Endothelial cell of umbilical vein (primary cell): ENCODE data around the gene PIGO. TPM values are rescaled to one million over a fixed set of nuclear protein-coding genes. Genes with fewer than 3 reads are reported as not detected.

ENCODE experiments used
- BruUV-seq: library from RNA; stranded (reverse); fragments of 400-500 nt; replicated peaks from 2 replicates; lab custom pipeline; 2021; lab: Mats Ljungman, UMichigan
- CTCF ChIA-PET: fragments of 300-600, 350-600 bp; sonication (Branson Sonifier 250); formaldehyde crosslinking; loops from one replicate; lab custom pipeline; 2021; ENCODE audit warnings: antibody characterized with exemption, inconsistent platforms; lab: Charles Lee
- POLR2A ChIA-PET: fragments of 300-600, 350-600 bp; sonication (Branson Sonifier 250); formaldehyde crosslinking; loops from one replicate; lab custom pipeline; 2021; ENCODE audit warnings: antibody characterized with exemption, inconsistent platforms; lab: Charles Lee
- DNase-seq: peaks from one replicate; pipeline ENCODE4 v3.0.0-alpha.2; 2011; ENCODE audit warnings: low read depth, low spot score
- FAIRE-seq: peaks from 2 replicates; lab custom pipeline; 2011; peaks lifted over from hg19 to GRCh38; lab: Jason Lieb, UNC
- H2AFZ ChIP-seq: 2 replicates; pipeline ENCODE4 v1.6.0; 2012; ENCODE audit warnings: low read depth, low read length, control low read depth, inconsistent platforms
- H3K27ac ChIP-seq: 2 replicates; pipeline ENCODE4 v1.5.1; 2011; ENCODE audit warnings: low read depth, mild to moderate bottlenecking, control low read depth, low read length, moderate library complexity; ENCODE audit not compliant: insufficient read depth
- H3K27me3 ChIP-seq, 2 experiments: 2 replicates each; pipeline versions ENCODE4 v1.6.0 to v1.6.1; 2011; ENCODE audit warnings: low read length in 2 of 2, mixed read lengths in 1 of 2; ENCODE audit not compliant: control insufficient read depth in 2 of 2, insufficient read depth in 2 of 2
- H3K36me3 ChIP-seq, 2 experiments: 2 replicates in 1 of 2; 3 replicates in 1 of 2; pipeline ENCODE4 v1.5.1; 2011; ENCODE audit warnings: low read length in 2 of 2, mild to moderate bottlenecking in 1 of 2, moderate library complexity in 1 of 2; ENCODE audit not compliant: control insufficient read depth in 2 of 2, insufficient read depth in 2 of 2; ENCODE audit errors: extremely low read depth in 1 of 2
- H3K4me1 ChIP-seq: 3 replicates; pipeline ENCODE4 v1.5.1; 2011; ENCODE audit warnings: mild to moderate bottlenecking, low read length; ENCODE audit not compliant: control insufficient read depth, insufficient read depth; ENCODE audit errors: extremely low read depth
- H3K4me2 ChIP-seq: 2 replicates; pipeline ENCODE4 v1.6.1; 2011; ENCODE audit warnings: low read length, control low read depth, mixed read lengths; ENCODE audit not compliant: insufficient read depth
- H3K4me3 ChIP-seq, 3 experiments: fragments of 200-600 bp in 1 of 3; sonication (generic), shearing (Covaris generic) in 1 of 3; replicated peaks in 1 of 3; 2 replicates each; pipeline ENCODE4 v1.5.1; 2011 to 2016; ENCODE audit warnings: control low read depth in 3 of 3, low read length in 3 of 3, mild to moderate bottlenecking in 2 of 3, inconsistent platforms in 1 of 3, low read depth in 1 of 3, moderate library complexity in 1 of 3; ENCODE audit not compliant: insufficient read depth in 1 of 3
- H3K79me2 ChIP-seq: 2 replicates; pipeline ENCODE4 v1.6.0; 2012; ENCODE audit warnings: low read length, inconsistent platforms; ENCODE audit not compliant: control insufficient read depth, insufficient read depth
- H3K9ac ChIP-seq: replicated peaks from 2 replicates; pipeline ENCODE3; 2011; ENCODE audit warnings: low read length, control low read depth; ENCODE audit not compliant: insufficient read depth; ENCODE audit errors: extremely low read depth
- H3K9me1 ChIP-seq: replicated peaks from 3 replicates; pipeline ENCODE4 v1.6.0; 2011; ENCODE audit warnings: mild to moderate bottlenecking, low read length; ENCODE audit not compliant: control insufficient read depth, insufficient read depth; ENCODE audit errors: extremely low read depth
- H3K9me3 ChIP-seq: replicated peaks from 2 replicates; pipeline ENCODE4 v1.5.1; 2012; ENCODE audit warnings: low read length, inconsistent platforms; ENCODE audit not compliant: control insufficient read depth, insufficient read depth
- H4K20me1 ChIP-seq: replicated peaks from 2 replicates; pipeline ENCODE3; 2011; ENCODE audit warnings: mild to moderate bottlenecking, low read length; ENCODE audit not compliant: control insufficient read depth, insufficient read depth; ENCODE audit errors: extremely low read depth
- EZH2 ChIP-seq: IDR thresholded peaks from 2 replicates; pipeline ENCODE4 v1.6.1; 2012; ENCODE audit warnings: borderline replicate concordance, low read depth, mild to moderate bottlenecking, moderate library complexity, low read length, inconsistent platforms; ENCODE audit not compliant: severe bottlenecking
- FOS ChIP-seq: IDR thresholded peaks from 2 replicates; pipeline ENCODE4 v1.6.1; 2011; ENCODE audit warnings: mild to moderate bottlenecking, low read length, moderate library complexity, borderline replicate concordance; ENCODE audit not compliant: insufficient read depth
- GATA2 ChIP-seq: IDR thresholded peaks from 2 replicates; pipeline ENCODE4 v1.7.0; 2011; ENCODE audit warnings: low read depth, mild to moderate bottlenecking, moderate library complexity, mixed read lengths, low read length; ENCODE audit not compliant: insufficient read length, insufficient read depth
- JUN ChIP-seq: IDR thresholded peaks from 2 replicates; pipeline ENCODE4 v1.6.1; 2011; ENCODE audit warnings: borderline replicate concordance, low read depth; ENCODE audit not compliant: insufficient read length, insufficient read depth
- MAX ChIP-seq: IDR thresholded peaks from 2 replicates; pipeline ENCODE4 v1.6.1; 2011; ENCODE audit not compliant: insufficient read depth, insufficient read length
- MYC ChIP-seq: IDR thresholded peaks from one replicate; pipeline ENCODE4 v1.6.1; 2011; ENCODE audit warnings: mild to moderate bottlenecking, low read depth, low read length
- POLR2A ChIP-seq: IDR thresholded peaks from 2 replicates; pipeline ENCODE4 v1.6.1; 2012; ENCODE audit warnings: low read depth, mild to moderate bottlenecking, control low read depth, low read length
- POLR2AphosphoS5 ChIP-seq: IDR thresholded peaks from 2 replicates; pipeline ENCODE4 v1.6.1; 2012; ENCODE audit warnings: low read depth, mild to moderate bottlenecking, control low read depth, low read length, moderate library complexity; ENCODE audit not compliant: insufficient read depth
- dilution Hi-C: fragments of 300-500 bp; cut with MboI; formaldehyde crosslinking; loops from one replicate; pipeline ENCODE4 v1.15.0; 2019; ENCODE audit warnings: low sequenced_read_pairs; ENCODE audit not compliant: extremely low pct_ligation_motif_present
- intact Hi-C: fragments of 100-400 bp; cut with micrococcal nuclease; formaldehyde crosslinking; loops from one replicate; pipeline ENCODE4 v1.10.0; 2022
- polyA plus RNA-seq, 4 experiments: library from polyadenylated mRNA; depleted of rRNA in 3 of 4; stranded (reverse) in 3 of 4; unstranded in 1 of 4; fragments of >200 nt; gene quantifications; 2 replicates each; pipeline versions ENCODE4 v1.2.1 to v1.2.3, GENCODE V29; 2011 to 2012; ENCODE audit warnings: missing spikeins in 1 of 4
- total RNA-seq: library from RNA; stranded (reverse); gene quantifications from 2 replicates; pipeline ENCODE4 v1.2.3, GENCODE V29; 2021
- TF ChIP-seq, protein P1 (sequence below), 2 donors: IDR thresholded peaks; 1 replicate in 1 of 2; 2 replicates in 1 of 2; pipeline ENCODE4 v1.5.1; 2011; ENCODE audit warnings: low read length in 2 of 2, mild to moderate bottlenecking in 2 of 2, moderate library complexity in 2 of 2, control low read depth in 1 of 2, inconsistent platforms in 1 of 2, low read depth in 1 of 2; ENCODE audit not compliant: insufficient read depth in 1 of 2; ENCODE audit errors: extremely low read depth in 1 of 2

The PIGO gene
- total and polyA plus RNA-seq, 2 donors (not counting 3 experiments of a cell fraction or from before 2014, with no cell fraction given) = 23.5 to 27.3 TPM

- no peak for FAIRE-seq
These were observed 52.3 kb downstream of the PIGO start for GRCh38 chr9:35044071-35044470.

GRCh38 chr9:35042891-35043545 lies 53.4 kb downstream of the PIGO start:
- Histone ChIP-seq H3K36me3 (peaks cover 0 to 11% of the 10 kb centered on the region in 2 experiments), H3K4me2 (no peak overlapping the region), H3K9me1 (no peaks in the 10 kb centered on the region), H4K20me1 (no peaks in the 10 kb centered on the region), H3K27ac (no peak overlapping the region), H3K4me1 (no peaks in the 10 kb centered on the region), H3K79me2 (no peaks in the 10 kb centered on the region), H3K27me3 (no peaks in the 10 kb centered on the region), H3K4me3 (no peak overlapping the region), H3K9me3 (no peaks in the 10 kb centered on the region), H3K9ac (no peak overlapping the region), H2AFZ (no peak overlapping the region)
- dilution Hi-C loops (no loop called here), intact Hi-C loops (no loop called here)
- TF ChIP-seq, protein P1, sequence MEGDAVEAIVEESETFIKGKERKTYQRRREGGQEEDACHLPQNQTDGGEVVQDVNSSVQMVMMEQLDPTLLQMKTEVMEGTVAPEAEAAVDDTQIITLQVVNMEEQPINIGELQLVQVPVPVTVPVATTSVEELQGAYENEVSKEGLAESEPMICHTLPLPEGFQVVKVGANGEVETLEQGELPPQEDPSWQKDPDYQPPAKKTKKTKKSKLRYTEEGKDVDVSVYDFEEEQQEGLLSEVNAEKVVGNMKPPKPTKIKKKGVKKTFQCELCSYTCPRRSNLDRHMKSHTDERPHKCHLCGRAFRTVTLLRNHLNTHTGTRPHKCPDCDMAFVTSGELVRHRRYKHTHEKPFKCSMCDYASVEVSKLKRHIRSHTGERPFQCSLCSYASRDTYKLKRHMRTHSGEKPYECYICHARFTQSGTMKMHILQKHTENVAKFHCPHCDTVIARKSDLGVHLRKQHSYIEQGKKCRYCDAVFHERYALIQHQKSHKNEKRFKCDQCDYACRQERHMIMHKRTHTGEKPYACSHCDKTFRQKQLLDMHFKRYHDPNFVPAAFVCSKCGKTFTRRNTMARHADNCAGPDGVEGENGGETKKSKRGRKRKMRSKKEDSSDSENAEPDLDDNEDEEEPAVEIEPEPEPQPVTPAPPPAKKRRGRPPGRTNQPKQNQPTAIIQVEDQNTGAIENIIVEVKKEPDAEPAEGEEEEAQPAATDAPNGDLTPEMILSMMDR (IDR thresholded peaks at IDR 0.05; ENCODE audit: extremely low read depth in 1 of 2, insufficient read depth in 1 of 2, low read depth in 1 of 2, low read length in 2 of 2) = no peak
- TF ChIP-seq POLR2AphosphoS5 (no peak), JUN (no peak), GATA2 (no peak), FOS (no peak), EZH2 (no peak), MYC (no peak), POLR2A (no peak), MAX (no peak)
- CTCF ChIA-PET = interaction anchor here (1.2 to 4.3 kb wide), 4 partner anchors 8 to 143 kb away, joined by 3 to 26 read pairs (median 14); no protein-coding TSS in a partner anchor
- DNase-seq (no peak), FAIRE-seq (peak; percentile 37)
- BruUV-seq = no TSS peak
- POLR2A ChIA-PET = no interaction called here

More at GRCh38 chr9:35044071-35044470, 52.3 kb downstream of the PIGO start:
- H3K27ac ChIP-seq = no peak overlapping the region
- intact Hi-C loops = no loop called here
- no peaks in the 10 kb centered on the region for H3K9me1 ChIP-seq
- no peak overlapping the region for H2AFZ ChIP-seq
- H3K27me3 ChIP-seq = no peaks in the 10 kb centered on the region
- no peaks in the 10 kb centered on the region for H3K9me3 ChIP-seq
- H3K9ac ChIP-seq = no peak overlapping the region
- TF ChIP-seq POLR2AphosphoS5 = no peak
- TF ChIP-seq POLR2A = no peak
- TF ChIP-seq EZH2 = no peak
- TF ChIP-seq JUN = no peak
- dilution Hi-C loops = no loop called here
- ChIA-PET POLR2A (interaction anchor here (0.7 kb wide), 1 partner anchor 8 kb away, joined by 3 read pairs; no protein-coding TSS in a partner anchor), CTCF (interaction anchor here (0.5 to 4.3 kb wide), 4 partner anchors 11 to 589 kb away, joined by 3 to 26 read pairs (median 4); no protein-coding TSS in a partner anchor)
- no peaks in the 10 kb centered on the region for H3K4me1 ChIP-seq
- H4K20me1 ChIP-seq = no peaks in the 10 kb centered on the region
- H3K4me2 ChIP-seq = no peak overlapping the region
- no peak for DNase-seq
- H3K4me3 ChIP-seq = no peak overlapping the region
- BruUV-seq = no TSS peak
- H3K36me3 ChIP-seq = peaks cover 0 to 11% of the 10 kb centered on the region in 2 experiments
- H3K79me2 ChIP-seq = no peaks in the 10 kb centered on the region
